GM19023 (cell line): ENCODE results near the gene KRTAP4-12.
"Not testable (repeated sequence)": the region's sequence is repeated elsewhere in the genome, so short reads cannot be mapped to it uniquely, and the experiment has no call there.

Source experiments
- ATAC-seq: cut with Tn5 transposase; IDR thresholded peaks from one replicate; pipeline ENCODE4 v1.9.1; 2021; ENCODE audit warnings: mild to moderate bottlenecking, moderate library complexity; ENCODE audit not compliant: unreplicated experiment

KRTAP4-12 gene

GRCh38 chr17:41127371-41127770, 3.4 kb upstream of the KRTAP4-12 start:
- ATAC-seq: no peak

GRCh38 chr17:41126412-41126811, 2.4 kb upstream of the KRTAP4-12 start:
- ATAC-seq: no peak

GRCh38 chr17:41125064-41125463, 1.1 kb upstream of the KRTAP4-12 start:
- no peak for ATAC-seq

- not testable (repeated sequence) for ATAC-seq
These were observed 541 bp downstream of the KRTAP4-12 start for GRCh38 chr17:41123292-41123990.

- ATAC-seq: no peak
These were observed 2.2 kb downstream of the KRTAP4-12 start for GRCh38 chr17:41121742-41122141.

- ATAC-seq: not testable (repeated sequence)
These were observed 4.0 kb downstream of the KRTAP4-12 start for GRCh38 chr17:41119696-41120690.

GRCh38 chr17:41118721-41119120, 5.3 kb downstream of the KRTAP4-12 start:
- no peak for ATAC-seq

- not testable (repeated sequence) for ATAC-seq
These were observed 6.1 kb downstream of the KRTAP4-12 start, which contains the start of gene KRTAP4-11 for GRCh38 chr17:41117846-41118386. KRTAP4-11 (minus strand) TSS chr17:41118373; CDS start chr17:41118315, 58 bp downstream.

GRCh38 chr17:41116297-41116696, 7.7 kb downstream of the KRTAP4-12 start:
- ATAC-seq: no peak

- ATAC-seq: no peak
These were observed 12.7 kb downstream of the KRTAP4-12 start for GRCh38 chr17:41111151-41111885.

- not testable (repeated sequence) for ATAC-seq
These were observed 15.1 kb downstream of the KRTAP4-12 start for GRCh38 chr17:41108728-41109386.

GRCh38 chr17:41107941-41108450, 16.0 kb downstream of the KRTAP4-12 start:
- ATAC-seq: no peak

GRCh38 chr17:41105347-41105746, 18.6 kb downstream of the KRTAP4-12 start, which contains the start of gene KRTAP4-9:
KRTAP4-9 (plus strand) TSS chr17:41105389; CDS start chr17:41105389, 0 bp downstream.
- ATAC-seq: not testable (repeated sequence)

GRCh38 chr17:41104386-41105038, 19.5 kb downstream of the KRTAP4-12 start:
- ATAC-seq: not testable (repeated sequence)

GRCh38 chr17:41103896-41104295, 20.1 kb downstream of the KRTAP4-12 start:
- no peak for ATAC-seq

- no peak for ATAC-seq
These were observed 22.3 kb downstream of the KRTAP4-12 start, which contains the start of gene KRTAP4-16 for GRCh38 chr17:41101586-41102259. KRTAP4-16 (minus strand) TSS chr17:41102209; CDS start chr17:41102209, 0 bp downstream.

GRCh38 chr17:41099682-41100480, 24.1 kb downstream of the KRTAP4-12 start:
- not testable (repeated sequence) for ATAC-seq

GRCh38 chr17:41098481-41098880, 25.5 kb downstream of the KRTAP4-12 start:
- no peak for ATAC-seq
